Activated T-helper 9 cell treated with anti-CD3 and anti-CD28 coated beads, Interleukin-2, amount 50 U/mL, for 16 hours (primary cell): ENCODE results near the gene MRPL28.
"Not testable (repeated sequence)": the region's sequence is repeated elsewhere in the genome, so short reads cannot be mapped to it uniquely, and the experiment has no call there.

Experiments used
- DNase-seq: peaks from one replicate; pipeline ENCODE4 v3.0.0-alpha.2; 2020; ENCODE audit warnings: low read depth

MRPL28 gene

DNA sequence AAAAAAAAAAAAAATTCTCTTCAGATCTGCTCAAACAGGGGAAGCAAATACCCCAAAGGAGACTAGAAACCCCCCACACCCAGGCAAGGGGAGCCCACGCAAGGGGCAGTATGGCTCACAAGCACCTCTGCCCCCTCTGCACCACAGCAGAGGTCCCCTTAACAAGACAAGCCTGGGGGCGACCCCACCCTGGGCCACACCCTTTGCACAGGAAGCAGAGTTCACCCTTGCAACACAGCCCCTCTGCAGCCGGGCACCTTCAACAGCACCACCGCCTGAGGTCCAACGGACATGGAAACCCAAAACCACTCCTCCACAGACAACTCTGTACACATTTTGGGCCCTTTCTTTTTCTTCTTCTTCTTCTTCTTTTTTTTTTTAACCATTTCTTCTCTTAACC, 30.7 kb downstream of the MRPL28 start:
- no peak for DNase-seq

DNA sequence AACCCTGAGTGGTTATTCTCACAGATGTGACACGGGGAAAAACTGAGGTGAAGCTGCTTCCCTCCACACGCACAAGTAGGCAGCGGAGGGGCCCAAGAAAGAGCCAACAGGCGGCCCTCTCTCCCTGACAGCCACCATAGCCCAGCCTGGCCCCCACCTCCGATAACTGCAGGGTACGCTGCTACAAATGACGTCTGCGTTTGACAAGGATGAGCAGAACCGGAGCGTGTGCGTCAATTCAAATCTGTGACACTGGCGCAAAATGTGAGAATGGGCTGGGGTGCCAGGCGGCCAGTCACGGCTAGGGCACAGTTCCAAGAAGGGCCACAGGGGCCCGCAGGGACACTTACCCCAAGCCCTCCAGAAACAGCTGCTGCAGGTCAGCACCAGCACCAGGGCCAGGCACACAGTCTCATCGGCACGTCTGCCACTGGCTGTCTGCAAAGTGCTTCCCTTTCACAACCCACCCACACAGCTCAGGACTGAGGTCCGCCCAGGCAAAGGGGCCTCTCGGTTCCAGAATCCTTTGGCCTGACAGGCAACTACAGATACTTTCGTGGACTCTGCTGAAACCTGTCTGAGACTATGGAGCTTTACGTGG, 32.3 kb downstream of the MRPL28 start:
- no peak for DNase-seq

DNA sequence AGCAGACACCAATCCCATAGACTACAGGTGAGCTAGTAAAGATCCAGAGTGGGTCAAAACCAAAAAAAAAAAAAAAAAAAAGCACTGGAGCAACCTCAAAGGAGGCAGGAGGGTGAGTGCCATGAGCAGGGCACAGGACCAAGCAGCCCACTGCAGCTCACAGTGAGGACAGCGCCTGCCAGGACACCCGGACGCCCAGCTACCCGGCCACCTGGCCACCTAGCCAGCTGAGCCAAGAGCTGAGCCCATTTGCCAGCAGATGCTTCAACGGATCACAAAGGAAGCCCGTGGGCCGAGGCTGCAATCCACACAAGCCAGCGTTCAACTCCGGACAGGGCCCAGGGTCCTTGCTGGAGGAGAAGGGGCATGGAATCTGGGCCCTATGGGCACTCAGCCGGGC, 32.9 kb downstream of the MRPL28 start:
- DNase-seq: no peak

DNA sequence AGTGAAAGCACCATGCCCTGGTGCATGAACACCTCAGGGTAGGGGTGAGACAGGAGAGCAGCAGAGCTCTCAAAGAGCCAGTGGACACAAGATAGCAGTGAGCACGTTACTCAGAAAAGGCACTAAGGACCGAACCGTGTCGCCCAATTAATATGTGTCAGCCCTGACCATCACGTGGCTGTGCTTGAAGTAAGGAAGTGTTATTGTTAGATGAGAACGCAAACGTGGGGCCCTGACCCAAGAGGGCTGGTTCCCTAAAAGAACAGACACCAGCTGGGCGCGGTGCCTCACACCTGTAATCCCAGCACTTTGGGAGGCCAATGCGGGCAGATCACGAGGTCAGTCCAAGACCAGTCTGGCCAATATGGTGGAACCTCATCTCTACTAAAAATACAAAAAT, 34.1 kb downstream of the MRPL28 start:
- no peak for DNase-seq

DNA sequence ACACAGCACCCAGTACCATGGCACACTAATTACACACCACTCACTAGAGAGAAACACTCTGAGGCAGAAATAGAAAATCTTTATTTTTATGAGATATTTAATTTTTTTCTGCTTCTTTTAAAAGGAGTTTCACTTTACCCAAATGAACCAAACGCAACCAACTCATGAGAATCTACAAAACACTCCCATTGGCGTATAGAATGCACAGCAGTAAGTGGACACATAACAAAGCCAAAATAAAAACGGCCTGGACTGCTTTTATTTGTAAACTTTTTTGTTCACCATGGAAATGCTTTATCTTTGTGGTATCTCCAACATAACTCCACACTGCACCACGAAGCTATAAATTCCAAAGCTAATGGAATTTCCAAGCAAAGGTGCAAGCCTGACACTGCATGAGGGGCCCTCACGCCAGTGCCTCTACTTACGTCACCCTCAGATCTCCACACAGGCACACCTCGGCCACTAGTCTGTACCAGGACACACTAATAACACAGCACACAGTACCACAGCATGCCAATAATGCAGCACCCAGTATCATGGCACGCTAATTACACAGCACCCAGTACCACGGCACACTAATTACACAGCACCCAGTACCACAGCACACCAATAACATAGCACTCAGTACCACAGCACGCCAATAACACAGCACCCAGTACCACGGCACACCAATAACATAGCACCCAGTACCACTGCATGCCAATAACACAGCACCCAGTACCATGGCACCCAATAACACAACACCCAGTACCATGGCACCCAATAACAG, 35.3 kb downstream of the MRPL28 start:
- DNase-seq: not testable (repeated sequence)

DNA sequence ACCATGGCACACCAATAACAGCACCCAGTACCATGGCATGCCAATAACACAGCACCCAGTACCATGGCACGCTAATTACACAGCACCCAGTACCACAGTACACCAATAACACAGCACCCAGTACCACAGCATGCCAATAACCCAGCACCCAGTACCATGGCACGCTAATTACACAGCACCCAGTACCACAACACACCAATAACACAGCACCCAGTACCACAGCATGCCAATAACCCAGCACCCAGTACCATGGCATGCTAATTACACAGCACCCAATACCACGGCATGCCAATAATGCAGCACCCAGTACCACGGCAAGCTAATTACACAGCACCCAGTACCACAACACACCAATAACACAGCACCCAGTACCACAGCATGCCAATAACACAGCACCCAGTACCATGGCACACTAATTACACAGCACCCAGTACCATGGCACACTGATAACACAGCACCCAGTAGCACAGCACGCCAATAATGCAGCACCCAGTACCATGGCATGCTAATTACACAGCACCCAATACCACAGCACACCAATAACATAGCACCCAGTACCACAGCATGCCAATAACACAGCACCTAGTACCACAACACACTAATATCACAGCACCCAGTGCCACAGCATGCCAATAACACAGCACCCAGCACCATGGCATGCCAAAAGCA, 36.0 kb downstream of the MRPL28 start:
- DNase-seq: not testable (repeated sequence)

DNA sequence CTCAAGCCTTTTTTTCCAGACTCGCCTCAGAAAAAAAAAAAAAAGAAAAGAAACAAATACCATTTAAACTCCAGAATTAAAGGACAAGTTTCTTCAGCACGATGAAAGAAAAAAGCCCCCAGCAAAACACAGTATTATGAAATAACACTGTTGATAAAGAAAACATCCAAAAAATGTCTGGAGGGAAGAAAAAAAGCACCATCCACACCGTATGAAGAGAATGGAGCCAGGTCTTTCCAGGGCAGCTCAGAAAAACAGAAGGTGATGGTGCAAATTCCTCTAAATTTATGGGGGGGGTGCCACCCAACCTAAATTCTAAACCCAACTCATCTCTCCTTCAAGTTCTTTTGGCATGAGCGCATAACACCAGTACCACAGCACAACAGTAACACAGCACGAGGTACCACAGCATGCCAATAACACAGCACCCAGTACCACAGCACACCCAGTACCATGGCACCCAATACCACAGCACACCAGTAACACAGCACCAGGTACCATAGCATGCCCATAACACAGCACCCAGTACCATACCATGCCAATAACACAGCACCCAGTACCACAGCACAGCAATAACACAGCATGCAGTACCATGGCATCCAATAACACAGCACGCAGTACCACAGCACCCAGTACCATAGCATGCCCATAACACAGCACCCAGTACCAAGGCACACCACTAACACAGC, 36.8 kb downstream of the MRPL28 start:
- no peak for DNase-seq

DNA sequence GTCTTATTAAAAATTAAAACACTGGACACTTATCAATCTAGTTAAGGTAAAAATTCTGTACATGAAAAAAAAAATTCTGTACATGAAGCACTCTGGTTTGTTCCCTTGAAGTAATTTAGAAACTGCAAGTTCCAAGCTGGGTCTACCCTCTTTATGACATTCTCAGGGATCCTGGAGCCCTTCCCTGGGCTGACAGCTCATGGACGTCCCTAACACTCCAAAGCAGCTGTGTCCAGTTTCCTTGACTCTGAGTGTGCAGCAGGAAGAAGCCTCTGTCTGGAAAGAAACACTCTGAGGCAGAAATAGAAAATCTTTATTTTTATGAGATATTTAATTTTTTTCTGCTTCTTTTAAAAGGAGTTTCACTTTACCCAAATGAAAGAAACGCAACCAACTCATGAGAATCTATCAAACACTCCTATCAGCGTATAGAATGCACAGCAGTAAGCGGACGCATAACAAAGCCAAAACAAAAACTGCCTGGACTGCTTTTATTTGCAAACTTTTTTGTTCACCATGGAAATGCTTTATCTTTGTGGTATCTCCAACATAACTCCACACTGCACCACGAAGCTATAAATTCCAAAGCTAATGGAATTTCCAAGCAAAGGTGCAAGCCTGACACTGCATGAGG, 39.0 kb downstream of the MRPL28 start:
- DNase-seq: not testable (repeated sequence)

DNA sequence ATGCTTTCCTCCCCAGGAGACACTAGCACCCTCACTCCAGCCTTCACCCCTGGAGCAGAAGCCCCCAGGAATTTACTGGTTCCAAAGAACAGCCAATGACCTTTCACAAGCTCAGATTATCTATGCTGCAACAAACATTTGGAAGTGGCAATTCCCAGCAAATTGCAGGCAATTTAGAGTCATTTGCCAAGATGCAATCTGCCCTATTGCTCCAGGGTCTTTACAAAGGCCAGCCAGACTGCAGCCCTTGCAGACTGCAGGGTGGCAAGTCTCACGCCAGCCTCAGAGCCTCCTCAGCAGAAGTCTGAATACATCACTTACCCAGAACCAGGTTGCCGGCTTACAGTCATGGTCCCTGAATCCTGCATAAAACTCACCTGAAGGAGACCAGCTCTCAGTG, 39.6 kb downstream of the MRPL28 start:
- DNase-seq: no peak

DNA sequence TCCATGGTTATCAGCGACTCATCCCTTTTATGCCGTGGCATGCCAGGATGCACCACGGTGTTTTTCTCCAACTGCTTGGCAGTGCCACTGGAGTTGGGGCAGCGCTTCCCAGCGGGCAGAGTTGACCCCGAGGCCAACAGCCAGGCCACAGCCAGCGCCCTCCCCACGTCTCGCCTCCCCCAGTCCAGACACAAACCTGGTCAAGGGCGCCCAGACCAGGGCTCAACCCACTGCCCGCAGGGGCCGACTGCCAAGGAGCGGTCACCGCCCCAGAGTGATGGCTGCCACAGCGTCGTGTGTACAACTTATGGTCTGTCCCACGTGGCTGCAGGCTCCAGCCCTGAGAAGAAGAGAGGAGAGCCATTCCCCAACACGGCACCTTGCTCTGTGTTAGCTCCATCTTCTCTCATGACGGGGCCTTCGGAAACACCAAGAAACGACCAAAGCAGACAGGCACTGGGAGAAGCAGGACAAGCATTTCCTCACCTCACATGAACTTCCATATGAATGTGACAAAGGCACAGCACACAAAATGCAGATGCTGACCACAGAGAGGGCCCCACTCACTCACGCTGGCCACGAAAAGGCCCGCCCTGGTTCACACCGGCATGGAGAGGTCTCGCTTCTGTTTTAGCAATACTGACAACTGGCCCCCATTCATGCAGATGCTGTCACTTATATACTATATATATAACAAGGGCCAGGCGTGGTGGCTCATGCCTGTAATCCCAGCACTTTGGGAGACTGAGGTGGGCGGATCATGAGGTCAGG, 44.8 kb downstream of the MRPL28 start:
- no peak for DNase-seq

DNA sequence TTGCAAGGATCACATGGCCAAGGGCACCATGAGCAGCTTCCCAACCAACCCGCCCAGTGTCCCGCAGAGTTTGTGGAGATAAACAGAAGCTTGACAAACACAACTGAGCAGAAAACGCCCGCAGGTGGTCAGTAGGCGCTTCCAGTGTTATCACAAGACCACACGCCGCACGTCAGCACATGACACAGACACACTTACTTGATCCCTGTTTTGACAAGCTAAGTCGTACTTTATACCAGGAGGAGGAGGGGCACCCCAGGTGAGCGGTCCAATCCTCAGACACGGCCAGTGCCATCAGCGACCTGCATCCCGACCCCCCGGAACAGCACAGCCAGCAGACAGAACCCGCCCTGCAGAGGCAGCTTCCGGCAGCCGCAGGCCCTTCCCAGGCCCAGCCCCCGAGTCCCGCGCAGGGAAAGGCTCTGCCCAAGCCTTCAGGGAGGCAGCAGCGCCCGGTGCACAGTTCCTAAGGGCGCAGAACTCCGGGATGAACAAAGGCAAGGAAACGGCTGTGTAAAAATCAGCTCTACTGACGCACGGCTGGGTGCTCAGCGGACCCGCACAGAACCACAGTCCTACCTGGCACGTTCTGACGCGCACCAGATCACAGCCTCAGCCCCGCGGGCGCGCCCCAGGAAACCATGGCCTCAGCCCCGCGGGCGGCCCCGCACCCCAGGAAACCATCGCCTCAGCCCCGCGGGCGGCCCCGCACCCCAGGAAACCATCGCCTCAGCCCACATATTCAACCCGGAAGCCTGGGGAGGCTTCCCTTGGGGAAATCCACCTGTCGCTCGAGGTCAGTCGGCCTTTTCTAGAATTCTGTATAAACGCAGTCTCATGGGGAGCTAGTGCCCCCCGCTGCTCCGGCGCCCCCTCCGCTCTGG, 45.6 kb downstream of the MRPL28 start:
- DNase-seq: peak; percentile 52

DNA sequence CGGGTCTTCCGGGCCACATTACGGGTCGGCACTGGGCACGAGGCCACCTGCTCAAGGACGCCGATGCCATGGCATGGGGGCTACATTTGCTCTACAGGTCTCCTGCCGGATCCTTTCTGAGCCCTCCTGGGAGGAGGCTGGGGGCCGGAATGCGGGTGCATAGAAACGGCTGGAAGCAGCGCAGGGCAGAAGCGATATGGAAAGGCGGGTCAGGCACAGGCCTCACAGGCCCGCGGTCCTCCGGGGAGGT, 46.2 kb downstream of the MRPL28 start:
- no peak for DNase-seq

DNA sequence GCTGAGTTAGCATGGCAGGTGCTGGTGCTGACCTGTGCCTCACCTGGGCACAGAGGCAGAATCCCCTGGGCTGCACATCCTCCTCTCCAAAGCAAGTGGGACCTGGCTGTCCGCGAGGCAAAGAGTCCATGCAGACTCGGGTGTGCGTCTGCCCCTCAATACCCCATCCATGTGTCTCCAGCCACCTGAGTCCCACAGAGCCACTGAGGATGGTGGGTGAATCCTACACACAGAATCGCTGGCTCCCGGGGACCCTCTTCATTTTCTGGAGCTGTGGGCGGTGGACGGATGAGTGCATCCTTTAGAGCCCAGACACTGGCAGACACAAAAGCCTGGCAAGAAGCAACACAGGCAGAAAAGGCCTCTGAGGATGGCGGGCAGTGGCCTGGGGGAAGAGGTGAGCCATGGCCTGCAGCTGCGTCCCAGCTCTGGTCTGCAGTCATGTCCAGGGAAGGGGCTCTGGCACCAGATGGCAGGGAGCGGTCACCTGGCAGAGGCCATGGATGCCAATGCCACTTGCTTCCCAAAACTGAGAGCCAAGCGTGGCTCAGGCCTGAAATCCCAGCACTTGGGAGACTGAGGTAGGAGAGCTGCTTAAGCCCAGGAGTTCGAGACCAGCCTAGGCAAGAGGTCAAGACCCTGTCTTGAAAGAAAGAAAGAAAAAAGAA, 47.7 kb downstream of the MRPL28 start:
- no peak for DNase-seq

DNA sequence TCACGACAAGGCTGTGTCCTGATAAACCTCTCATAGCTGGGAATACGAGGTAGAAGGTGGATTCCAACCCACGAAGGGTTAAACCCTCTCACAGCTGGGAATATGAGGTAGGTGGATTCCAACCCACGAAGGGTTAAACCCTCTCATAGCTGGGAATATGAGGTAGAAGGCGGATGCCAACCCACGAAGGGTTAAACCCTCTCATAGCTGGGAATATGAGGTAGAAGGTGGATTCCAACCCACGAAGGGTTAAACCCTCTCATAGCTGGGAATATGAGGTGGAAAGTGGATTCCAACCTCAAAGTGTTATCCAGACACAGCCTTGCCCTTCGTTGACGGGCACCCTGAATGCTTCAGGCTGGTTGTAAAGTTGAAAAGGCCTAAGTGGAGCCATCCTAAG, 48.8 kb downstream of the MRPL28 start:
- DNase-seq: no peak

DNA sequence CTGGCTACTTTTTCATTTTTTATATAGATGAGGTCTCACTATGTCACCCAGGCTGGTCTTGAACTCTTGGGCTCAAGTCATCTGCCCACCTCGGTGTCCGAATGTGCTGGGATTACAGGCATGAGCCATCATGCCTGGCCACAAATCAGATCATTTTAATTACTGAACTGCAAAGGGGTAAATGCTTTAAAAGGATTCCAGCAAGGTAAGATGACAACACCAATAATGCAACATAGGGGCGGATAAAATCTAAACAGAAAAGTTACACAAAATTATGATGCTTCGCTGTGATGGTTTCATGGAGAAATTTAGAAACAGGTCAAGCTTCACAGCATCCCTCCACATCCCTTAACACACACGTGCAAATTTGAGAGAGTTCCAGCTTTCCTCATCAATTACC, 50.1 kb downstream of the MRPL28 start:
- DNase-seq: no peak

DNA sequence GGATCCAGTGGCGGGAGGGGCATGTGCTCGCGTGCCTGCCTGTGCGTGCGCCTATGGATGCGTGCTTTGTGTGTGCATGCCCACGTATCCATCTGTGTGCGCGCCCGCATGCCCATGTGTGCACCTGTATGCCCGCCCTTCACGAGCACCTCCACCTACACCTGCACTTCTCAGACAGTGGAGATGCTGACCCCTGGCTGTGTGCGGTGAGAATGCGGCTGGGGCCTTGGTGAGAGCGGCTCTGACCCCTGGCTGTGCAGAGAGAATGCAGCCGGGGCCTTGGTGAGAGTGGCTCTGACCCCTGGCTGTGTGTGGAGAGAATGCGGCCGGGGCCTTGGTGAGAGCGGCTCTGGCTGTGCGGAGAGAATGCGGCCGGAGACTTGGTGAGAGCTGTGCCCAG, 51.7 kb downstream of the MRPL28 start:
- no peak for DNase-seq

DNA sequence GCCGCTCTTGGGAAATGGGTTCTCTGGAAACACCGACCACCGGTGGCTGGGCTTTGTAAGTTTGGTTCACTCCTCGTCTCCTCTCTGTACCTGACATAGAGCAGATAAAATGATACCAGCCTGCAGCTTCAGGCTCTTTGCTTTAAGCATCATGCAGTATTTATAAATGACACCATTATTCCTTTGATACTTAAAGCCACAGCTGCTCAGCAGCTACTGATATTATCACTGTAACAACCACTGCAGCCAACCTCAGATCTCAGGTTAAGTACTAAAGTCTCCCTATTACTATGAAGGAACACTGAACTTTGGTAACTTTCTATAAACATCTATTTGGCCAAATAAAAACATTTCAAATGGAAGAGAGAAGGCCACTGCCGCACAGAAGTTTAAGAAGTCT, 52.8 kb downstream of the MRPL28 start:
- no peak for DNase-seq
